WI38 (cell line): ENCODE results near the gene ADH7.

Experiments used
- H3K4me3 ChIP-seq: 2 replicates; pipeline ENCODE4 v1.5.1; 2011; ENCODE audit warnings: low read depth, mild to moderate bottlenecking, control low read depth, low read length
- TF ChIP-seq, protein P1 (sequence below): IDR thresholded peaks from 2 replicates; pipeline ENCODE4 v1.5.1; 2012; ENCODE audit warnings: low read depth, mild to moderate bottlenecking, control low read depth, low read length

Gene ADH7

GRCh38 chr4:99395595-99396364, 39.4 kb downstream of the ADH7 start:
- TF ChIP-seq, protein P1, sequence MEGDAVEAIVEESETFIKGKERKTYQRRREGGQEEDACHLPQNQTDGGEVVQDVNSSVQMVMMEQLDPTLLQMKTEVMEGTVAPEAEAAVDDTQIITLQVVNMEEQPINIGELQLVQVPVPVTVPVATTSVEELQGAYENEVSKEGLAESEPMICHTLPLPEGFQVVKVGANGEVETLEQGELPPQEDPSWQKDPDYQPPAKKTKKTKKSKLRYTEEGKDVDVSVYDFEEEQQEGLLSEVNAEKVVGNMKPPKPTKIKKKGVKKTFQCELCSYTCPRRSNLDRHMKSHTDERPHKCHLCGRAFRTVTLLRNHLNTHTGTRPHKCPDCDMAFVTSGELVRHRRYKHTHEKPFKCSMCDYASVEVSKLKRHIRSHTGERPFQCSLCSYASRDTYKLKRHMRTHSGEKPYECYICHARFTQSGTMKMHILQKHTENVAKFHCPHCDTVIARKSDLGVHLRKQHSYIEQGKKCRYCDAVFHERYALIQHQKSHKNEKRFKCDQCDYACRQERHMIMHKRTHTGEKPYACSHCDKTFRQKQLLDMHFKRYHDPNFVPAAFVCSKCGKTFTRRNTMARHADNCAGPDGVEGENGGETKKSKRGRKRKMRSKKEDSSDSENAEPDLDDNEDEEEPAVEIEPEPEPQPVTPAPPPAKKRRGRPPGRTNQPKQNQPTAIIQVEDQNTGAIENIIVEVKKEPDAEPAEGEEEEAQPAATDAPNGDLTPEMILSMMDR: no peak

DNA sequence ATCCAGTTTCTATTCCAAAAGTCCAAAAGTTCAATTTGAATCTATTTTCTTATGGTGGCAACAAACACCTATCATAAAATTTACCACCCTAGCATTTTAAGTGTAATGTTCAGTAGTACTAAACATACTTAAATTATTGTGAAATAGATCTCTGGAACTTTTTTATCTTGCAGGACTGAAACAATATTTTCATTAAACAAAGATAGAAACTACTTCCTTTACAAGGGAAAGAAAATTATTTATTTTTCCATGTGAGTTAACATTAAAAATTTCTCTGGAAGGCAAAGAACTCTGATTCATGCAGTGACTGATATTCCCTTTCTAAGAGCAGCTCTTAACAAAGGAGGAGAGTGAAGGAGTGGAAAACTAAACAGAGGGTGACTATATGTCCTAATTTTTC, 40.2 kb downstream of the ADH7 start:
- H3K4me3 ChIP-seq: no peak overlapping the region
- TF ChIP-seq, protein P1: no peak

More at GRCh38 chr4:99395595-99396364, 39.4 kb downstream of the ADH7 start:
- no peak overlapping the region for H3K4me3 ChIP-seq

- TF ChIP-seq, protein P1: no peak
- no peak overlapping the region for H3K4me3 ChIP-seq
These were observed 45.1 kb downstream of the ADH7 start for GRCh38 chr4:99390055-99390454.

- no peak overlapping the region for H3K4me3 ChIP-seq
- TF ChIP-seq, protein P1: no peak
These were observed 45.5 kb downstream of the ADH7 start for GRCh38 chr4:99389606-99390005.

DNA sequence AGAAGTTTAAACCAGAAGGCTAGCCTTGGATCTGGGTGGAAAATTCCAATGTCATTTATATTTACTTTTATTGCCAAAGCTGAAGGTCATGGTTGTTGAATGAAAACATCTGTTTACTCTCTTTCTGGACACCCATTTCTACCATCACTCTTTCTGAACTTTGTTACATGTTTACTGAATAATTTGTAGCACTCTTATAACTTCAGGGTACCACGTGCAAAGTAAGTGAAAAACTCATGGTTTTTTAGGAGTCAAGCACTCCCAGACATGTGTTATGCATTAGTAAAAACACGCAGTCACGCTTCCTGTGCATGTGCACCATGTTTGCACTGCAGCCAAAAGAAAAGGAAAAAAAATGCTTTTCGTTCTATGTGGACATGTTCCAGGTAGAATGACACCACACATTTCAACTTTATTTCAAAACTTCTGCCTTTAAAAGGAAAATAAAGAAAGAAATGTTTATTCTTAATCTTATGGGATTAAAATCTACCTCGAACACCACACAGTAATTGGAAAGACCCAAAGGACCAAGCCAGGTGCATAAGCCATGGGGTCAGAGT, 51.2 kb downstream of the ADH7 start:
- TF ChIP-seq, protein P1: no peak
- H3K4me3 ChIP-seq: no peak overlapping the region

- H3K4me3 ChIP-seq: no peak overlapping the region
- TF ChIP-seq, protein P1: no peak
These were observed 51.7 kb downstream of the ADH7 start for GRCh38 chr4:99383399-99383798.

DNA sequence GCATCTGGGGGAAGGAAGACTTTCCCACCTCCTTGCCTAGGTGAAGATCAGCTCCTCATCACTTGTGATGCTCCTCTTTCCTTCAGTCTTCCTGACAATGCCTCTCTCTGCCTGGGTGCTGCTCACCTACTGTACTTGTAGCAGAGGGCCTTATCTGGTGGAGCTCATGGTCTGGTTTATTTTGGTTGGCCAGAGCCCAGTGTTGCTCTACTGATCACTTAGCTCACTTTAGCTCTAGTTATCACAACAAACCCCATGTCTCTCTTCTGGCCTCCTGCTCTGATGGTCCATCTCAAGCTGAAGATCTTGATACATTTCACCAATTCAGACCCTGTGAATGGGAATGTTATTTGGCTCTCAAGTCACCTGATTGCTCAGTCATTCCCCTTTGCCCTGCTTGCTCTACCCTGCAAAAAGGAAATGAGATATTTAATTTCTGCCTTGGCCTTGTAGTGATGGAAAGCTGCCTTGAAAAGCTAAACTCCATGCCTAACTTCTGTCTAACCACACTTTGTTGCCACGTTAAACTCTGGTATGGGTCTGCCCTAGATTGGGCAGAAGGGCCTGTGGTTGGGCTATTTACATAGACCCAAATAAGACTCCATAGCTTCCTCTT, 52.3 kb downstream of the ADH7 start:
- TF ChIP-seq, protein P1: no peak
- H3K4me3 ChIP-seq: no peak overlapping the region
